HepG2 (cell line): ENCODE data around the gene SLC25A45. TPM values are rescaled to one million over a fixed set of nuclear protein-coding genes. Genes with fewer than 3 reads are reported as not detected.
A peak's percentile ranks its signal among the peaks of the same experiment; 100 is the strongest.

Source experiments
- ERF ChIP-seq: IDR thresholded peaks from 2 replicates; pipeline ENCODE4 v1.6.1; 2018; ENCODE audit warnings: missing biosample characterization, missing genetic modification reagents
- HDAC1 ChIP-seq: sonication (generic); formaldehyde crosslinking; IDR thresholded peaks from 2 replicates; pipeline ENCODE4 v1.5.1; 2020; ENCODE audit warnings: mild to moderate bottlenecking, missing genetic modification reagents
- JUN ChIP-seq: sonication (generic); formaldehyde crosslinking; IDR thresholded peaks from 2 replicates; pipeline ENCODE4 v1.4.0; 2020; ENCODE audit warnings: mild to moderate bottlenecking, missing genetic modification reagents
- MBD4 ChIP-seq: IDR thresholded peaks from 2 replicates; pipeline ENCODE4 v1.6.1; 2012; ENCODE audit warnings: low read length, inconsistent platforms, borderline replicate concordance
- NCOA1 ChIP-seq: sonication (generic); formaldehyde crosslinking; IDR thresholded peaks from 2 replicates; pipeline ENCODE4 v1.9.0; 2021; ENCODE audit warnings: missing genetic modification reagents
- NR3C1 ChIP-seq: sonication (generic); formaldehyde crosslinking; IDR thresholded peaks from 2 replicates; pipeline ENCODE4 v1.4.0; 2020; ENCODE audit warnings: missing genetic modification reagents
- PITX1 ChIP-seq: sonication (generic); formaldehyde crosslinking; IDR thresholded peaks from 2 replicates; pipeline ENCODE4 v1.5.1; 2020; ENCODE audit warnings: mild to moderate bottlenecking, missing genetic modification reagents
- PREB ChIP-seq: sonication (generic); formaldehyde crosslinking; IDR thresholded peaks from 2 replicates; pipeline ENCODE4 v1.4.0; 2020; ENCODE audit warnings: missing genetic modification reagents
- RELA ChIP-seq: sonication (generic); formaldehyde crosslinking; IDR thresholded peaks from 2 replicates; pipeline ENCODE4 v1.4.0; 2020; ENCODE audit warnings: missing genetic modification reagents
- SALL2 ChIP-seq: sonication (generic); formaldehyde crosslinking; IDR thresholded peaks from 2 replicates; pipeline ENCODE4 v1.8.1; 2023; ENCODE audit warnings: mild to moderate bottlenecking, missing genetic modification reagents, inconsistent platforms
- STAG1 ChIP-seq: sonication (generic); formaldehyde crosslinking; IDR thresholded peaks from 2 replicates; pipeline ENCODE4 v1.4.0; 2020; ENCODE audit warnings: missing genetic modification reagents
- YEATS4 ChIP-seq: sonication (generic); formaldehyde crosslinking; IDR thresholded peaks from 2 replicates; pipeline ENCODE4 v1.4.0; 2020; ENCODE audit warnings: missing genetic modification reagents, borderline replicate concordance
- ZNF337 ChIP-seq: sonication (generic); formaldehyde crosslinking; IDR thresholded peaks from 2 replicates; pipeline ENCODE4 v1.5.1; 2020; ENCODE audit warnings: missing genetic modification reagents, low read depth, mild to moderate bottlenecking, borderline replicate concordance
- ZNF484 ChIP-seq: sonication (generic); formaldehyde crosslinking; IDR thresholded peaks from 2 replicates; pipeline ENCODE4 v1.5.1; 2020; ENCODE audit warnings: mild to moderate bottlenecking, low read depth, missing genetic modification reagents, borderline replicate concordance
- ZNF878 ChIP-seq: sonication (generic); formaldehyde crosslinking; IDR thresholded peaks from 2 replicates; pipeline ENCODE4 v1.8.1; 2023; ENCODE audit warnings: mild to moderate bottlenecking, missing genetic modification reagents, moderate library complexity
- polyA plus RNA-seq, 8 experiments: library from polyadenylated mRNA; depleted of rRNA in 3 of 8; stranded (reverse) in 7 of 8; unstranded in 1 of 8; fragments of >200 nt; fragmentation: Illumina TruSeq in 4 of 8; extraction: Trizol in 4 of 8; gene quantifications; 2 replicates each; pipeline versions ENCODE4 v1.2.1 to v1.2.3, GENCODE V29; 2011 to 2016; ENCODE audit warnings: low read depth in 4 of 8, missing spikeins in 1 of 8, mixed read lengths in 1 of 8; ENCODE audit not compliant: insufficient read depth in 1 of 8
- total RNA-seq, 5 experiments: library from RNA; depleted of rRNA; stranded (reverse); fragments of >200 nt; fragmentation: Illumina TruSeq; extraction: Trizol; gene quantifications; 2 replicates each; pipeline ENCODE4 v1.2.3, GENCODE V29; 2016; ENCODE audit warnings: low read depth in 1 of 5
- TF ChIP-seq, protein P1 (sequence below): sonication (generic); formaldehyde crosslinking; IDR thresholded peaks from 2 replicates; pipeline ENCODE4 v1.8.1; 2023; ENCODE audit warnings: mild to moderate bottlenecking, missing genetic modification reagents, borderline replicate concordance
- TF ChIP-seq, protein P2 (sequence below): sonication (generic); formaldehyde crosslinking; IDR thresholded peaks from 2 replicates; pipeline ENCODE4 v1.4.0; 2020; ENCODE audit warnings: mild to moderate bottlenecking, low read depth, missing genetic modification reagents
- TF ChIP-seq, protein P3 (sequence below): sonication (generic); formaldehyde crosslinking; conservative IDR thresholded peaks from 2 replicates; pipeline ENCODE4 v1.8.0; 2022; ENCODE audit warnings: mild to moderate bottlenecking, moderate library complexity, missing genetic modification reagents
- TF ChIP-seq, protein P4 (sequence below): sonication (generic); formaldehyde crosslinking; IDR thresholded peaks from 2 replicates; pipeline ENCODE4 v1.4.0; 2020; ENCODE audit warnings: missing genetic modification reagents

The SLC25A45 gene
- total and polyA plus RNA-seq, 2 of the 13 experiments (the other 11 are each of a cell fraction or from before 2014, with no cell fraction given), result 1.2 to 3.4 TPM

DNA sequence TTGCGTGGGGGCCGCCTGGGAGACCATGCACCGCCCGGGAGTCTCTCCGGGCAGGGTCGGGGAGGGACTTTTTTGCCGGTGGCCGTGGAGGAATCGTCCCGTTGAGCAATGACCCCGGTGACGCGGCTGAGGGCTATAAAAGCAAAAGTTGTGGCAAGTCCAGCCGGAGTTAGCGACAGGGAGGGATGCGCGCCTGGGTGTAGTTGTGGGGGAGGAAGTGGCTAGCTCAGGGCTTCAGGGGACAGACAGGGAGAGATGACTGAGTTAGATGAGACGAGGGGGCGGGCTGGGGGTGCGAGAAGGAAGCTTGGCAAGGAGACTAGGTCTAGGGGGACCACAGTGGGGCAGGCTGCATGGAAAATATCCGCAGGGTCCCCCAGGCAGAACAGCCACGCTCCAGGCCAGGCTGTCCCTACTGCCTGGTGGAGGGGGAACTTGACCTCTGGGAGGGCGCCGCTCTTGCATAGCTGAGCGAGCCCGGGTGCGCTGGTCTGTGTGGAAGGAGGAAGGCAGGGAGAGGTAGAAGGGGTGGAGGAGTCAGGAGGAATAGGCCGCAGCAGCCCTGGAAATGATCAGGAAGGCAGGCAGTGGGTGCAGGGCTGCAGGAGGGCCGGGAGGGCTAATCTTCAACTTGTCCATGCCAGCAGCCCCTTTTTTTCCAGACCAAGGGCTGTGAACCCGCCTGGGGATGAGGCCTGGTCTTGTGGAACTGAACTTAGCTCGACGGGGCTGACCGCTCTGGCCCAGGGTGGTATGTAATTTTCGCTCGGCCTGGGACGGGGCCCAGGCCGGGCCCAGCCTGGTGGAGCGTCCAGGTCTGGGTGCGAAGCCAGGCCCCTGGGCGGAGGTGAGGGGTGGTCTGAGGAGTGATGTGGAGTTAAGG, 40.4 kb upstream of the SLC25A45 start, which contains the start of gene NEAT1 (continued):
- TF ChIP-seq PREB (CRISPR knock-in tag) (no peak), ERF (peak; percentile 64; the same call in 1 of the 2 replicates), SALL2 (CRISPR knock-in tag) (peak; percentile 92), ZNF484 (CRISPR knock-in tag) (no peak), ZNF337 (no peak), YEATS4 (0 out of 2 replicates have a peak, but pooled peaks have one; percentile 56), NR3C1 (CRISPR knock-in tag) (no peak), MBD4 (no peak), PITX1 (CRISPR knock-in tag) (no peak), HDAC1 (no peak), NCOA1 (CRISPR knock-in tag) (peak; percentile 50; the same call in 1 of the 2 replicates), STAG1 (CRISPR knock-in tag) (no peak; the same call in 1 of the 2 replicates), ZNF878 (0 out of 2 replicates have a peak, but pooled peaks have one; percentile 76), JUN (CRISPR knock-in tag) (no peak), RELA (no peak; the same call in 1 of the 2 replicates)
- TF ChIP-seq, protein P1, sequence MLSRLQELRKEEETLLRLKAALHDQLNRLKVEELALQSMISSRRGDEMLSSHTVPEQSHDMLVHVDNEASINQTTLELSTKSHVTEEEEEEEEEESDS, result no peak
- TF ChIP-seq, protein P2, sequence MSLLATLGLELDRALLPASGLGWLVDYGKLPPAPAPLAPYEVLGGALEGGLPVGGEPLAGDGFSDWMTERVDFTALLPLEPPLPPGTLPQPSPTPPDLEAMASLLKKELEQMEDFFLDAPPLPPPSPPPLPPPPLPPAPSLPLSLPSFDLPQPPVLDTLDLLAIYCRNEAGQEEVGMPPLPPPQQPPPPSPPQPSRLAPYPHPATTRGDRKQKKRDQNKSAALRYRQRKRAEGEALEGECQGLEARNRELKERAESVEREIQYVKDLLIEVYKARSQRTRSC (CRISPR knock-in tag), result peak; percentile 90; the same call in 1 of the 2 replicates
- TF ChIP-seq, protein P3, sequence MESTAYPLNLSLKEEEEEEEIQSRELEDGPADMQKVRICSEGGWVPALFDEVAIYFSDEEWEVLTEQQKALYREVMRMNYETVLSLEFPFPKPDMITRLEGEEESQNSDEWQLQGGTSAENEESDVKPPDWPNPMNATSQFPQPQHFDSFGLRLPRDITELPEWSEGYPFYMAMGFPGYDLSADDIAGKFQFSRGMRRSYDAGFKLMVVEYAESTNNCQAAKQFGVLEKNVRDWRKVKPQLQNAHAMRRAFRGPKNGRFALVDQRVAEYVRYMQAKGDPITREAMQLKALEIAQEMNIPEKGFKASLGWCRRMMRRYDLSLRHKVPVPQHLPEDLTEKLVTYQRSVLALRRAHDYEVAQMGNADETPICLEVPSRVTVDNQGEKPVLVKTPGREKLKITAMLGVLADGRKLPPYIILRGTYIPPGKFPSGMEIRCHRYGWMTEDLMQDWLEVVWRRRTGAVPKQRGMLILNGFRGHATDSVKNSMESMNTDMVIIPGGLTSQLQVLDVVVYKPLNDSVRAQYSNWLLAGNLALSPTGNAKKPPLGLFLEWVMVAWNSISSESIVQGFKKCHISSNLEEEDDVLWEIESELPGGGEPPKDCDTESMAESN (CRISPR knock-in tag), result peak; percentile 75
- TF ChIP-seq, protein P4, sequence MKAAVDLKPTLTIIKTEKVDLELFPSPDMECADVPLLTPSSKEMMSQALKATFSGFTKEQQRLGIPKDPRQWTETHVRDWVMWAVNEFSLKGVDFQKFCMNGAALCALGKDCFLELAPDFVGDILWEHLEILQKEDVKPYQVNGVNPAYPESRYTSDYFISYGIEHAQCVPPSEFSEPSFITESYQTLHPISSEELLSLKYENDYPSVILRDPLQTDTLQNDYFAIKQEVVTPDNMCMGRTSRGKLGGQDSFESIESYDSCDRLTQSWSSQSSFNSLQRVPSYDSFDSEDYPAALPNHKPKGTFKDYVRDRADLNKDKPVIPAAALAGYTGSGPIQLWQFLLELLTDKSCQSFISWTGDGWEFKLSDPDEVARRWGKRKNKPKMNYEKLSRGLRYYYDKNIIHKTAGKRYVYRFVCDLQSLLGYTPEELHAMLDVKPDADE (CRISPR knock-in tag), result peak; percentile 94
